ENCODE results near the gene GIMAP8.

Gene GIMAP8

GRCh38 chr7:150450491-150451001 lies at the start of gene GIMAP8:
TSS of gene GIMAP8 (plus strand) at chr7:150450630. CDS start at chr7:150466699, 16,069 bp downstream.
- peak; percentile 66 for DNase-seq

GRCh38 chr7:150400788-150401423 lies 49.5 kb upstream of the GIMAP8 start:
- DNase-seq, result no peak

- DNase-seq, result no peak
Observed at GRCh38 chr7:150401424-150401790, 49.0 kb upstream of the GIMAP8 start.

- no peak for DNase-seq
Observed at GRCh38 chr7:150401861-150402631, 48.4 kb upstream of the GIMAP8 start.

- DNase-seq, result no peak
Observed at GRCh38 chr7:150402671-150403321, 47.6 kb upstream of the GIMAP8 start.

- DNase-seq, result no peak
Observed at GRCh38 chr7:150403376-150404171, 46.9 kb upstream of the GIMAP8 start.

- no peak for DNase-seq
Observed at GRCh38 chr7:150404172-150404804, 46.1 kb upstream of the GIMAP8 start.

- DNase-seq, result peak; percentile 68
Observed at GRCh38 chr7:150404805-150405583, 45.4 kb upstream of the GIMAP8 start.

GRCh38 chr7:150405584-150406311 lies 44.7 kb upstream of the GIMAP8 start:
- DNase-seq, result no peak

- no peak for DNase-seq
Observed at GRCh38 chr7:150406312-150406566, 44.2 kb upstream of the GIMAP8 start.

- DNase-seq, result peak; percentile 19
Observed at GRCh38 chr7:150406567-150407421, 43.6 kb upstream of the GIMAP8 start.

GRCh38 chr7:150407588-150408392 lies 42.6 kb upstream of the GIMAP8 start:
- DNase-seq, result no peak

- no peak for DNase-seq
Observed at GRCh38 chr7:150408393-150409299, 41.8 kb upstream of the GIMAP8 start.

- DNase-seq, result no peak
Observed at GRCh38 chr7:150409300-150410030, 41.0 kb upstream of the GIMAP8 start.

- no peak for DNase-seq
Observed at GRCh38 chr7:150410131-150410530, 40.3 kb upstream of the GIMAP8 start.

- no peak for DNase-seq
Observed at GRCh38 chr7:150410680-150411346, 39.6 kb upstream of the GIMAP8 start.

- DNase-seq, result no peak
Observed at GRCh38 chr7:150411606-150412005, 38.8 kb upstream of the GIMAP8 start.

All from activated CD4-positive, alpha-beta T cell treated with anti-CD3 and anti-CD28 coated beads, Interleukin-2, amount 50 U/mL, for 1 hour (primary cell).